B cell (primary cell): ENCODE data around the gene NOMO2.
"Not testable (repeated sequence)": the region's sequence is repeated elsewhere in the genome, so short reads cannot be mapped to it uniquely, and the experiment has no call there.

Experiments
- EZH2 ChIP-seq: IDR thresholded peaks from 2 replicates; pipeline ENCODE4 v1.6.1; 2012; ENCODE audit warnings: borderline replicate concordance, low read depth, mild to moderate bottlenecking, moderate library complexity, low read length; ENCODE audit not compliant: insufficient read depth, poor library complexity, severe bottlenecking
- TF ChIP-seq, protein P1 (sequence below): fragments of 200-600 bp; IDR thresholded peaks from one replicate; pipeline ENCODE4 v1.8.0; 2022; ENCODE audit warnings: antibody characterized with exemption, mild to moderate bottlenecking

- TF ChIP-seq, protein P1, sequence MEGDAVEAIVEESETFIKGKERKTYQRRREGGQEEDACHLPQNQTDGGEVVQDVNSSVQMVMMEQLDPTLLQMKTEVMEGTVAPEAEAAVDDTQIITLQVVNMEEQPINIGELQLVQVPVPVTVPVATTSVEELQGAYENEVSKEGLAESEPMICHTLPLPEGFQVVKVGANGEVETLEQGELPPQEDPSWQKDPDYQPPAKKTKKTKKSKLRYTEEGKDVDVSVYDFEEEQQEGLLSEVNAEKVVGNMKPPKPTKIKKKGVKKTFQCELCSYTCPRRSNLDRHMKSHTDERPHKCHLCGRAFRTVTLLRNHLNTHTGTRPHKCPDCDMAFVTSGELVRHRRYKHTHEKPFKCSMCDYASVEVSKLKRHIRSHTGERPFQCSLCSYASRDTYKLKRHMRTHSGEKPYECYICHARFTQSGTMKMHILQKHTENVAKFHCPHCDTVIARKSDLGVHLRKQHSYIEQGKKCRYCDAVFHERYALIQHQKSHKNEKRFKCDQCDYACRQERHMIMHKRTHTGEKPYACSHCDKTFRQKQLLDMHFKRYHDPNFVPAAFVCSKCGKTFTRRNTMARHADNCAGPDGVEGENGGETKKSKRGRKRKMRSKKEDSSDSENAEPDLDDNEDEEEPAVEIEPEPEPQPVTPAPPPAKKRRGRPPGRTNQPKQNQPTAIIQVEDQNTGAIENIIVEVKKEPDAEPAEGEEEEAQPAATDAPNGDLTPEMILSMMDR: not testable (repeated sequence)
- TF ChIP-seq EZH2: not testable (repeated sequence)
Observed at GRCh38 chr16:18591441-18591840, 29.5 kb upstream of the NOMO2 start.
